GM08714 (cell line): ENCODE measurements around the gene SRRM5.

ENCODE experiments used
- H3K4me3 ChIP-seq: fragments of 200-500 bp; sonication (Bioruptor generic); 2 replicates; pipeline ENCODE4 v1.5.1; 2014; ENCODE audit warnings: mild to moderate bottlenecking, low read length, inconsistent platforms
- ZNF274 ChIP-seq: IDR thresholded peaks from 2 replicates; pipeline ENCODE4 v1.6.1; 2012; ENCODE audit warnings: mild to moderate bottlenecking, low read depth, low read length

Gene SRRM5

DNA sequence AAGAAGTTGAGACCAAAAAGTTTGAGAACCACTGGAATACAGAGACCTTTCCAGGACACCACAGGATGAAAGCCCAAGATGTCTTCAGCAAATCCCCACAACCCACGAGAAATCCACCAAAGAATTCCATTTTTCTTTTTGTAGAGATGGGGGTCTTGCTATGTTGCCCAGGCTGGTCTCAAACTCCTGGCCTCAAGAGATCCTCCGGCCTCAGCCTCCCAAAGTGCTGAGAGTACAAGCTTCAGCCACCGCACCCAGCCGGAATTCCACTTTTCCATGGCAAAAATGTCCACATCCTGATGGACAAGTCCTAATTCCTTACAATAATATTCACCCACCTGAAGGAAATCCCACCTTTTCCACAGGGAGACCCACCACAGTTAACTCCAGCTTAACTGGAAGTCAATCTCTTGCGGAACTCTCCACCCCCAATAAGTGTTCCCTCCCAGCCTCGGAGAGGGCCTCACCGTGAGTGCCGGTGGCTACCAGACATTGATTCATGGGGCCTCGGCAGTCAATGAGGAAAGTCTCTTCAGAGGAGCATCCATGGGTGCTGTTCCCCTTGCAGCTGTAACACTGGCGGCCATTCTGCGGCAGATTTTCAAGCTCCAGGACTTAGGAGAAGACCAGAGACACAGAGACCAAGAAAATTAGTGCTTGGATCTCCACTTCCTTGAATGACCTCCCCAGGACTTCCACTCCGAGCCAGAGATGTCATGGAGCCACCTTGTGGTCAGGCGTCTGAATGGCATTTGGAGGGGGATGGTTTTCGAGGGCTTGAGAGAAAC, 40.1 kb downstream of the SRRM5 start:
- H3K4me3 ChIP-seq: no peak overlapping the region; the same call in 1 of the 2 replicates
- TF ChIP-seq ZNF274: no peak

DNA sequence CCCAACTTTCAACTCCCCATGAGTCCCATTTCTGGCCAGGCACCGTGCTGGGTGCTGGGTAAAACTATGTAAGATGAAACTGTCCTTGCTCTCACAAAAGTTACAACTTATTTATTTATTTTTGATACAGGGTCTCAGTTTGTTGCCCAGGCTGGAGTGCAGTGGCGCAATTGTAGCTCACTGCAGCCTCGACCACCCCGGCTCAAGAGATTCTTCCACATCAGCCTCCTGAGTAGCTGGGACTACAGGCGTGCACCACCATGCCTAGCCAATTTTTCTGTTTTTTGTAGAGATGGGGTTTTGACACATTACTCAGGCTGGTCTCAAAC, 40.6 kb downstream of the SRRM5 start:
- no peak for TF ChIP-seq ZNF274

DNA sequence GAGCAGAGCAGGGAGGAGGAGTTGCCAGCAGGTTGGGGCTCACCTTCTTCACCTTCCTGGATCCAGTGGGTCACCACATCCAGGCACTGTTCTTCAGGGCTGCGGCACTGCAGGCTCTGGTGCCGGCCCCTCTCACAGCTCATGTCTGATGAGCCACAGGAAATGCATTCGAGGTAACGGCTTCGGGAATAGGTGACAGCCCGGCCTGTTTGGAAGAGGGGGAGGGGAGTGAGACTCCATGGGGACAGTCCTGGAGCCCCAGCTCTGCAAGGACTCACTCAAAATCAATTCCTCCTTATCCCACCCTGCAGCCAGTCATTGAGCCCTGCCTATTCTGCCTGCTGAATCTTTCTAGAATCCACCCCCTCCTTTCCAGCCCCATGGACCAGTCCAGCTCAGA, 44.5 kb downstream of the SRRM5 start:
- H3K4me3 ChIP-seq: no peak overlapping the region
- TF ChIP-seq ZNF274: no peak

More for the DNA sequence above, 40.6 kb downstream of the SRRM5 start:
- H3K4me3 ChIP-seq: no peak overlapping the region

DNA sequence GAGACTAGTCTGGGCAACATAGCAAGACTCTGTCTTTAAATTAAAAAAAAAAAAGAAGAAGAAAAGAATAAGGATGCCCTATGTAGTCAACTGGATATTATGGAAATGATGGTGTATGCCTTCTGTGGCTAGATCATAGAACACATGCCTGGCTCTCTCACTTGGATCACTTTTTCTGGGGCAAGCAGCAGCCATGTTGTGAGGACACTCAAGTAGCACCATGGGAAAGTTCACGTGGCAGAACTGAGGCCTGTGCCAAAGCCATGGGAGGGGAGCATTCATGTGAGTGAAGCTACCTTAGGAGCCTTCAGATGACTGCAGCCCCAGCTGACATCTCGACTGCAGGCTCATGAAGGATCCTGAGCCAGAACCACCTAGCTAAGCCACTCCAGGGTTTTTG, 46.1 kb downstream of the SRRM5 start:
- no peak for TF ChIP-seq ZNF274
- no peak overlapping the region for H3K4me3 ChIP-seq

DNA sequence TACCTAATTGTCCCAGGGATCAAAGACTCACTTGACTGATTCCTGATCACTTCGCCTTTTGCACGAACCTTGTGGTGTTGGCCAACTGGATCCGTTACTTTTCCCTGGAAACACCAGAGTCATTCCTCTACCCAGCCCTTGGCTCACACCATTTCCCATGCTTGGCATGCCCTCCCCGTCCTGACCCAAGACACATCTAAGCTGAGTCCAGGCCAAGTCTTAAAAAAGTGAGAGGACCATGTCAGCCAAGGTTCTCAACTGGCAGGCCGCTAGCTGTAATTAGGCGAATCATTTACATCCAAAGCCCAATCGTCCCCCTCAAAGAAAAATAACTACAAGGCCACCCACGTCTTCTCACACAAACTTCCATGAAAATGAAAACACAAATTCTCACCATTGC, 46.6 kb downstream of the SRRM5 start:
- TF ChIP-seq ZNF274: no peak
- no peak overlapping the region for H3K4me3 ChIP-seq

DNA sequence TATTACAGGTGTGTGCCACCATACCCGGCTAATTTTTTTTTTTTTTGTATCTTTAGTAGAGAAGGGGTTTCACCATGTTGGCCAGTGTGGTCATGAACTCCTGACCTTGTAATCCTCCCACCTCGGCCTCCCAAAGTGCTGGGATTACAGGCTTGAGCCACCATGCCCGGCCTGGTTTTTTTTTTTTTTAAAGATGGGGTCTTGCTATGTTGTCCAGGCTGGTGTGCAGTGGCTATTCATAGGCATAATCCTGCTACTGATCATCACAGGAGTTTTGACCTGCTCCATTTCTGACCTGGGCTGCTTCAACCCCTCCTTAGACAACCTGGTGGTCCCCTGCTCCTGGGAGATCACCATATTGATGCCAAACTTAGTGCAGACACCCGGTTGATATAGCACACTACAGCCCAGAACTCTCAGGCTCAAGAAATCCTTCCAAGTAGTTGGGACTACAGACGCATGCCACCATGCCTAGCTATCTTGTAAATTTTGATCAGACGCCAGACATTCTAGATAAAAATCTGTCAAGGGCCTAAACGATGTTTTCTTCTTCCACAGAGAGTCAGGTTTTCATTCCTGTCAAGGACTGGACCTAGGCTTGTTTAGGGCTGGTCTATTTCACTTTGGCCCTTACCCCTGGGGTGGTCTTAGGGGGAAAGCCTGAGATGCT, 48.5 kb downstream of the SRRM5 start:
- no peak overlapping the region for H3K4me3 ChIP-seq
- no peak for TF ChIP-seq ZNF274

GRCh38 chr19:43660971-43661360, 49.1 kb downstream of the SRRM5 start:
- no peak overlapping the region for H3K4me3 ChIP-seq
- no peak for TF ChIP-seq ZNF274

DNA sequence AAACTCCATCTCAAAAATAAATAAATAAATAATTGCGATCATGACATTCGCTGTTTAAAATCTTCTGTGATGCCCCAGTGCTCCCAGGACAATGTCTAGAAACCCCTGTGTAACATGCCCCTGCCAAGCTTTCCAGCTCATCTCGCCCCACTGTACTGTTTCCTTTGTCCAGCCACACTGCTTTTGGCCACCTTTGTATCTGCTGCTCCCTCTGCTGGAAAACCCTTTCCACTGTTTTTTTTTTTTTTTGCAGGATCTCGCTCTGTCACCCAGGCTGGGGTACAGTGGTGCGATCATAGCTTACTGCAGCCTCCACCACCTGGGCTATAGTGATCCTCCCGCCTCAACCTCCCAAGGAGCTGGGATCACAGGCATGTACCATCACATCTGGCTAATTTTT, 50.6 kb downstream of the SRRM5 start:
- TF ChIP-seq ZNF274: no peak
- H3K4me3 ChIP-seq: no peak overlapping the region

- H3K4me3 ChIP-seq: no peak overlapping the region
- no peak for TF ChIP-seq ZNF274
These were observed 52.1 kb downstream of the SRRM5 start for GRCh38 chr19:43664018-43664417.
